Testis (tissue), 2 donors: ENCODE results near the gene QSOX1.

Source experiments
- POLR2A ChIP-seq: fragments of 450-650 bp; IDR thresholded peaks from one replicate; pipeline ENCODE4 v1.6.1; 2017; ENCODE audit warnings: antibody characterized with exemption, mild to moderate bottlenecking, moderate library complexity
- TF ChIP-seq, protein P1 (sequence below), 3 experiments: fragments of 450-650 bp in 2 of 3; fragments of 200-600 bp in 1 of 3; sonication (generic) in 1 of 3; IDR thresholded peaks; one replicate each; pipeline ENCODE4 v1.5.1; 2016 to 2019; ENCODE audit warnings: antibody characterized with exemption in 3 of 3, mild to moderate bottlenecking in 2 of 3, moderate library complexity in 1 of 3

- TF ChIP-seq, protein P1, sequence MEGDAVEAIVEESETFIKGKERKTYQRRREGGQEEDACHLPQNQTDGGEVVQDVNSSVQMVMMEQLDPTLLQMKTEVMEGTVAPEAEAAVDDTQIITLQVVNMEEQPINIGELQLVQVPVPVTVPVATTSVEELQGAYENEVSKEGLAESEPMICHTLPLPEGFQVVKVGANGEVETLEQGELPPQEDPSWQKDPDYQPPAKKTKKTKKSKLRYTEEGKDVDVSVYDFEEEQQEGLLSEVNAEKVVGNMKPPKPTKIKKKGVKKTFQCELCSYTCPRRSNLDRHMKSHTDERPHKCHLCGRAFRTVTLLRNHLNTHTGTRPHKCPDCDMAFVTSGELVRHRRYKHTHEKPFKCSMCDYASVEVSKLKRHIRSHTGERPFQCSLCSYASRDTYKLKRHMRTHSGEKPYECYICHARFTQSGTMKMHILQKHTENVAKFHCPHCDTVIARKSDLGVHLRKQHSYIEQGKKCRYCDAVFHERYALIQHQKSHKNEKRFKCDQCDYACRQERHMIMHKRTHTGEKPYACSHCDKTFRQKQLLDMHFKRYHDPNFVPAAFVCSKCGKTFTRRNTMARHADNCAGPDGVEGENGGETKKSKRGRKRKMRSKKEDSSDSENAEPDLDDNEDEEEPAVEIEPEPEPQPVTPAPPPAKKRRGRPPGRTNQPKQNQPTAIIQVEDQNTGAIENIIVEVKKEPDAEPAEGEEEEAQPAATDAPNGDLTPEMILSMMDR (IDR thresholded peaks at IDR 0.05): no peak
- no peak for TF ChIP-seq POLR2A
Measured at GRCh38 chr1:180243517-180244221, 89.0 kb downstream of the QSOX1 start.
